Heart left ventricle (tissue), 13 donors: ENCODE data around the gene MYO15A.

Source experiments
- CTCF ChIP-seq, 12 donors: fragments of 200-600 bp; sonication (generic) in 4 of 12; IDR thresholded peaks; one replicate each; pipeline versions ENCODE4 v1.5.0 to v1.8.0; 2018 to 2022; ENCODE audit warnings: antibody characterized with exemption in 12 of 12, mild to moderate bottlenecking in 5 of 12
- POLR2A ChIP-seq, 2 donors: fragments of 450-650 bp; IDR thresholded peaks; one replicate each; pipeline ENCODE4 v1.6.1; 2017; ENCODE audit warnings: antibody characterized with exemption in 2 of 2, mild to moderate bottlenecking in 2 of 2, moderate library complexity in 2 of 2
- donor health status: ischemic (EF 13 %, LVEDD 7.1; RV severe dilation, severe dysfunction).
- donor health status: DM: no; HTN: yes; CAD: no.
- donor health status: DM: no; HTN: no; CAD: no.
- donor health status: ischemic (EF 25% LVEDD 6.9; RV normal size, moderate dysfunction).
- donor health status: ischemic (EF 25% LVEDD 5.7; RV mildly dilated, moderate dysfunction).
- donor health status: ischemic (EF 35%, LVEDD 5.7; RV mildly dilated, moderate dysfunction).
- donor health status: nonischemic (EF 11% LVEDD 7.7; RV severe dilation, severe dysfunction).
- donor health status: DM: yes; HTN: yes; CAD: no.
- donor health status: PGD.
- donor health status: ischemic (EF 29% LVEDD 5.4; RV normal size, mild dysfunction).
- donor health status: nonischemic (EF 23%, LVEDD 6.1; RV moderate dilation, normal function).

- TF ChIP-seq CTCF (IDR thresholded peaks at IDR 0.05) (no peak), POLR2A (IDR thresholded peaks at IDR 0.05) (no peak)
Measured at GRCh38 chr17:18205861-18206260, 97.3 kb downstream of the MYO15A start.
